Posterior cingulate gyrus (tissue), 11 donors: ENCODE measurements around the gene HCRT.
A peak's percentile ranks its signal among the peaks of the same experiment; 100 is the strongest.
"Not testable (repeated sequence)": the region's sequence is repeated elsewhere in the genome, so short reads cannot be mapped to it uniquely, and the experiment has no call there.

Experiments used
- DNase-seq, 10 donors: peaks; one replicate each; pipeline versions ENCODE4 v3.0.0 to v3.0.0-alpha.2; 2020 to 2021; ENCODE audit warnings: mixed read lengths in 3 of 10
- intact Hi-C: fragments of 100-400 bp; cut with DNase I; formaldehyde crosslinking; loops from one replicate; pipeline ENCODE4 v1.15.1; 2023

The HCRT gene

GRCh38 chr17:42153919-42154742 lies 31.1 kb downstream of the HCRT start:
- DNase-seq = peak in 1 of 10 donors; percentile 6
- intact Hi-C loops = loop anchor here (2.0 kb wide), 1 partner anchor 33 kb away; the partner anchor contains the start of gene KAT2A

- peak in 1 of 10 donors; percentile 12 for DNase-seq
- intact Hi-C loops = no loop called here
These were observed 38.2 kb downstream of the HCRT start for GRCh38 chr17:42146911-42147607.

GRCh38 chr17:42143138-42143537 lies 42.1 kb downstream of the HCRT start:
- intact Hi-C loops, DNase-seq: not testable (repeated sequence)

- peak in 1 of 10 donors; percentile 76 for DNase-seq
- intact Hi-C loops = no loop called here
These were observed 42.8 kb downstream of the HCRT start for GRCh38 chr17:42142371-42142896.

- intact Hi-C loops = no loop called here
- peak in 1 of 10 donors; percentile 8 for DNase-seq
These were observed 43.9 kb downstream of the HCRT start for GRCh38 chr17:42141382-42141781.

- DNase-seq = peak in 1 of 10 donors; percentile 25
- intact Hi-C loops = not testable (repeated sequence)
These were observed 44.6 kb downstream of the HCRT start for GRCh38 chr17:42140690-42141089.

GRCh38 chr17:42138749-42139492 lies 46.3 kb downstream of the HCRT start:
- no peak for DNase-seq
- intact Hi-C loops = no loop called here

GRCh38 chr17:42136654-42137051 lies 48.6 kb downstream of the HCRT start:
- intact Hi-C loops = no loop called here
- DNase-seq = no peak

GRCh38 chr17:42135664-42136653 lies 49.3 kb downstream of the HCRT start:
- peak in 1 of 10 donors; percentile 20 for DNase-seq
- intact Hi-C loops = no loop called here

GRCh38 chr17:42135151-42135550 lies 50.1 kb downstream of the HCRT start:
- intact Hi-C loops = no loop called here
- no peak for DNase-seq
